LHCN-M2 (cell line): ENCODE data around the gene RPS15. TPM values are rescaled to one million over a fixed set of nuclear protein-coding genes. Genes with fewer than 3 reads are reported as not detected.

ENCODE experiments used
- DNase-seq: peaks from one replicate; pipeline ENCODE4 v3.0.0-alpha.2; 2012; ENCODE audit warnings: low read depth
- total RNA-seq: library from RNA; depleted of rRNA; stranded (reverse); fragments of >200 nt; gene quantifications from 2 replicates; pipeline ENCODE4 v1.2.3, GENCODE V29; 2014

RPS15 gene
- total RNA-seq, 1 experiment from 2014 or later = 2,358 TPM

- no peak for DNase-seq
Observed at GRCh38 chr19:1450735-1451731, 12.8 kb downstream of the RPS15 start.

- no peak for DNase-seq
Observed at GRCh38 chr19:1451916-1452801, 14.0 kb downstream of the RPS15 start.

- no peak for DNase-seq
Observed at GRCh38 chr19:1452802-1453524, 14.8 kb downstream of the RPS15 start.

GRCh38 chr19:1453525-1454364, 15.5 kb downstream of the RPS15 start:
- peak; percentile 77 for DNase-seq

GRCh38 chr19:1455002-1455335, 16.8 kb downstream of the RPS15 start:
- no peak for DNase-seq

- DNase-seq = peak; percentile 66
Observed at GRCh38 chr19:1455336-1456120, 17.3 kb downstream of the RPS15 start.

GRCh38 chr19:1456121-1456900, 18.1 kb downstream of the RPS15 start:
- DNase-seq = no peak

- no peak for DNase-seq
Observed at GRCh38 chr19:1457031-1457739, 19.0 kb downstream of the RPS15 start.

- DNase-seq = no peak
Observed at GRCh38 chr19:1457892-1458291, 19.7 kb downstream of the RPS15 start.

- DNase-seq = no peak
Observed at GRCh38 chr19:1459479-1459878, 21.3 kb downstream of the RPS15 start.

- DNase-seq = no peak
Observed at GRCh38 chr19:1460033-1460995, 22.1 kb downstream of the RPS15 start.

GRCh38 chr19:1461862-1462261, 23.7 kb downstream of the RPS15 start:
- no peak for DNase-seq

- no peak for DNase-seq
Observed at GRCh38 chr19:1465191-1466016, 27.2 kb downstream of the RPS15 start.

GRCh38 chr19:1466018-1466460, 27.8 kb downstream of the RPS15 start:
- no peak for DNase-seq

- no peak for DNase-seq
Observed at GRCh38 chr19:1466461-1467214, 28.4 kb downstream of the RPS15 start.

GRCh38 chr19:1467215-1467489, 29.0 kb downstream of the RPS15 start:
- no peak for DNase-seq
